WI38 (cell line): ENCODE results near the gene SH3RF3.

Experiments used
- H3K4me3 ChIP-seq: 2 replicates; pipeline ENCODE4 v1.5.1; 2011; ENCODE audit warnings: low read depth, mild to moderate bottlenecking, control low read depth, low read length
- CTCF ChIP-seq: IDR thresholded peaks from 2 replicates; pipeline ENCODE4 v1.5.1; 2012; ENCODE audit warnings: low read depth, mild to moderate bottlenecking, control low read depth, low read length

The SH3RF3 gene

GRCh38 chr2:109343460-109343859 lies 214.5 kb downstream of the SH3RF3 start:
- H3K4me3 ChIP-seq: no peak overlapping the region
- TF ChIP-seq CTCF: no peak

- no peak for TF ChIP-seq CTCF
- no peak overlapping the region for H3K4me3 ChIP-seq
Observed at GRCh38 chr2:109344270-109344805, 215.3 kb downstream of the SH3RF3 start.

GRCh38 chr2:109345091-109345490 lies 216.1 kb downstream of the SH3RF3 start:
- no peak for TF ChIP-seq CTCF
- H3K4me3 ChIP-seq: no peak overlapping the region

GRCh38 chr2:109345653-109346480 lies 216.9 kb downstream of the SH3RF3 start:
- no peak for TF ChIP-seq CTCF
- no peak overlapping the region for H3K4me3 ChIP-seq

GRCh38 chr2:109346601-109347228 lies 217.7 kb downstream of the SH3RF3 start:
- TF ChIP-seq CTCF: no peak
- no peak overlapping the region for H3K4me3 ChIP-seq

GRCh38 chr2:109347626-109348025 lies 218.6 kb downstream of the SH3RF3 start:
- TF ChIP-seq CTCF: no peak
- no peak overlapping the region for H3K4me3 ChIP-seq

- H3K4me3 ChIP-seq: no peak overlapping the region
- TF ChIP-seq CTCF: no peak
Observed at GRCh38 chr2:109348190-109348589, 219.2 kb downstream of the SH3RF3 start.
